Small intestine (tissue), 7 donors: ENCODE data around the gene SIGLEC5. TPM values are rescaled to one million over a fixed set of nuclear protein-coding genes. Genes with fewer than 3 reads are reported as not detected.

ENCODE experiments used
- DNase-seq, 2 donors: peaks; one replicate each; pipeline versions ENCODE4 v3.0.0 to v3.0.0-alpha.2; 2013
- FAIRE-seq: peaks from 2 replicates; lab custom pipeline; 2012; peaks lifted over from hg19 to GRCh38; lab: Jason Lieb, UNC
- H3K27ac ChIP-seq, 3 donors: one replicate each; pipeline ENCODE4 v1.5.1; 2013; ENCODE audit warnings: low read length in 2 of 3, mild to moderate bottlenecking in 2 of 3, control low read depth in 1 of 3, inconsistent platforms in 1 of 3, low read depth in 1 of 3, moderate library complexity in 1 of 3
- H3K27me3 ChIP-seq, 3 donors: one replicate each; pipeline ENCODE4 v1.6.1; 2013; ENCODE audit warnings: low read length in 3 of 3, inconsistent platforms in 1 of 3; ENCODE audit not compliant: control insufficient read depth in 3 of 3, insufficient read depth in 3 of 3
- H3K36me3 ChIP-seq, 3 donors: one replicate each; pipeline ENCODE4 v1.6.1; 2013; ENCODE audit warnings: low read length in 3 of 3, inconsistent platforms in 1 of 3, low read depth in 1 of 3, mild to moderate bottlenecking in 1 of 3, moderate library complexity in 1 of 3; ENCODE audit not compliant: control insufficient read depth in 3 of 3, insufficient read depth in 2 of 3
- H3K4me1 ChIP-seq, 3 donors: one replicate each; pipeline ENCODE4 v1.6.1; 2013; ENCODE audit warnings: low read length in 2 of 3, inconsistent platforms in 1 of 3, low read depth in 1 of 3, mild to moderate bottlenecking in 1 of 3, moderate library complexity in 1 of 3; ENCODE audit not compliant: control insufficient read depth in 3 of 3, insufficient read depth in 2 of 3
- H3K4me3 ChIP-seq, 3 donors: one replicate each; pipeline ENCODE4 v1.5.1; 2013; ENCODE audit warnings: low read length in 3 of 3, control low read depth in 1 of 3, inconsistent platforms in 1 of 3, low read depth in 1 of 3, mild to moderate bottlenecking in 1 of 3, moderate library complexity in 1 of 3
- H3K9me3 ChIP-seq, 2 donors: one replicate each; pipeline ENCODE4 v1.6.1; 2013; ENCODE audit warnings: low read depth in 1 of 2, low read length in 1 of 2; ENCODE audit not compliant: control insufficient read depth in 2 of 2, insufficient read depth in 1 of 2
- WGBS, 3 donors: extraction: QIAGEN DNeasy Blood & Tissue Kit; methylation state at CpG; one replicate each; pipeline ENCODE4 v1.1.7; 2013; 5-methylcytosine and 5-hydroxymethylcytosine counted together
- polyA plus RNA-seq, 4 donors: library from polyadenylated mRNA; stranded (reverse) in 3 of 4; unstranded in 1 of 4; fragments of 200-250 nt in 3 of 4; fragments of 120-200 nt in 1 of 4; gene quantifications; one replicate each; pipeline versions ENCODE4 v1.2.1 to v1.2.3, GENCODE V29; 2013
- donor health status: healthy with polysubstance abuse.
- donor health status: control.
- donor health status: control.
- donor health status: Bipolar disorder and iron deficiency.
- donor health status: healthy.

SIGLEC5 gene
- polyA plus RNA-seq, 4 donors = 0.06 TPM; not detected in 3

- FAIRE-seq = no peak
Measured at GRCh38 chr19:51571599-51571998, 58.6 kb downstream of the SIGLEC5 start.

GRCh38 chr19:51570962-51571575 lies 59.1 kb downstream of the SIGLEC5 start, which contains the start of gene ZNF175:
TSS of gene ZNF175 (plus strand) at chr19:51571283. CDS start at chr19:51573330, 2,047 bp downstream.
- H3K4me3 ChIP-seq = peak within 1 kb of the TSS; percentile 67 to 85 (median 70)
- peaks cover 0 to 7% (median 6%) of the 10 kb centered on the region in 3 donors for H3K36me3 ChIP-seq
- peaks cover 0 to 2% (median 0%) of the 10 kb centered on the region in 3 donors for H3K27me3 ChIP-seq
- no peaks in the 10 kb centered on the region for H3K9me3 ChIP-seq
- DNase-seq = peak; percentile 98 to 99
- FAIRE-seq = peak; percentile 94
- peak within 1 kb of the TSS in 1 of 3 donors; percentile 53 for H3K27ac ChIP-seq
- 0 to 1% (median 0%) methylated on average over 30 of the region's 30 CpGs for WGBS, 3 donors
- peaks cover 0 to 9% (median 7%) of the 10 kb centered on the region in 3 donors for H3K4me1 ChIP-seq

More at GRCh38 chr19:51571599-51571998, 58.6 kb downstream of the SIGLEC5 start:
- DNase-seq = no peak
- 6 to 16% (median 9%) methylated on average over 8 of the region's 8 CpGs for WGBS, 3 donors
- Histone ChIP-seq H3K27me3 (peaks cover 0 to 2% (median 0%) of the 10 kb centered on the region in 3 donors), H3K4me3 (peak overlapping the region; percentile 67 to 85 (median 70)), H3K4me1 (peaks cover 0 to 9% (median 7%) of the 10 kb centered on the region in 3 donors), H3K9me3 (no peaks in the 10 kb centered on the region), H3K27ac (no peak overlapping the region), H3K36me3 (peaks cover 0 to 9% (median 7%) of the 10 kb centered on the region in 3 donors)

DNA sequence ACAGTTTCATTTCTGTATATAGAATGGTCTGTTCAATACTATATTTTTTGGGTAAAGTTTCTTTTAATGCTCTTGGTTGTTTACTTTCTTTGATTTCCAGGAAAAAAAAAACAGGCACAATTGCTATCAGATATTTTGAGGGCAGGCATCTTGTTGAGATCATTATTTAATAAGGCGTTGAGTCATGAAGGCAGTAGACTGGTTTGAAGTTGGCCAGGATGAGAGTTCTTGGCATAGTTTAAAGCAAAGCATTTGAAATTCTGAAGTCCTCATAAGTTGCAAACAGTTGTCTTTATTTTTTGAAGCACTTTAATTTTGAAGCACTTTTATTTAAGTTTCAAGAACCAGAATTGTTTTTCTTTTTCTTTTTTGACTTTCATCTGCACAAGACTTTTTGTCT lies 61.7 kb downstream of the SIGLEC5 start:
- no peaks in the 10 kb centered on the region for H3K9me3 ChIP-seq
- no peak for DNase-seq
- 87 to 89% (median 88%) methylated on average over 1 of the region's 1 CpG for WGBS, 3 donors
- H3K4me3 ChIP-seq = no peak overlapping the region
- H3K27ac ChIP-seq = no peak overlapping the region
- FAIRE-seq = no peak
- peaks cover 0 to 9% (median 7%) of the 10 kb centered on the region in 3 donors for H3K4me1 ChIP-seq
- H3K36me3 ChIP-seq = peaks cover 0 to 4% (median 3%) of the 10 kb centered on the region in 3 donors
- H3K27me3 ChIP-seq = peaks cover 0 to 9% (median 8%) of the 10 kb centered on the region in 3 donors

DNA sequence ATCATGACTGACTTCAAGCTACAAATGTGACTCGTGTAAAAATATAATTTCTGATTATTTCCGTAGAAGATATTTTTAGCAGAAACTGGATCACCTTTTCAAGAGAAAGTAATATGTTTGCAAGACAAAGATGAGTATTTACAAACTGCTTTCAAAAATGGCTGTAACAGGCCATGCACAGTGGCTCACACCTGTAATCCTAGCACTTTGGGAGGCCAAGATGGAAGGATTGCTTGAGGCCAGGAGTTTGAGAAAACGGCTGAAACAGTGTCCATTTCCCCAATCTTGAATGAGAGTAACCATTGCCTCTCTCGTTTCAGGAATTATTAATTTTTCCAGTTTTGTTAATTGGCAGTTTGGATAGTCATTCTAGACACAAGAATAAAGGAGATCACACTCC lies 62.6 kb downstream of the SIGLEC5 start:
- Histone ChIP-seq H3K9me3 (no peaks in the 10 kb centered on the region), H3K4me3 (no peak overlapping the region), H3K27me3 (peaks cover 0 to 9% (median 8%) of the 10 kb centered on the region in 3 donors), H3K36me3 (no peaks in the 10 kb centered on the region), H3K27ac (no peak overlapping the region), H3K4me1 (peaks cover 0 to 9% (median 7%) of the 10 kb centered on the region in 3 donors)
- DNase-seq = no peak
- whole genome bisulfite sequencing, 3 donors = 73 to 83% (median 77%) methylated on average over 4 of the region's 4 CpGs
- FAIRE-seq = no peak

DNA sequence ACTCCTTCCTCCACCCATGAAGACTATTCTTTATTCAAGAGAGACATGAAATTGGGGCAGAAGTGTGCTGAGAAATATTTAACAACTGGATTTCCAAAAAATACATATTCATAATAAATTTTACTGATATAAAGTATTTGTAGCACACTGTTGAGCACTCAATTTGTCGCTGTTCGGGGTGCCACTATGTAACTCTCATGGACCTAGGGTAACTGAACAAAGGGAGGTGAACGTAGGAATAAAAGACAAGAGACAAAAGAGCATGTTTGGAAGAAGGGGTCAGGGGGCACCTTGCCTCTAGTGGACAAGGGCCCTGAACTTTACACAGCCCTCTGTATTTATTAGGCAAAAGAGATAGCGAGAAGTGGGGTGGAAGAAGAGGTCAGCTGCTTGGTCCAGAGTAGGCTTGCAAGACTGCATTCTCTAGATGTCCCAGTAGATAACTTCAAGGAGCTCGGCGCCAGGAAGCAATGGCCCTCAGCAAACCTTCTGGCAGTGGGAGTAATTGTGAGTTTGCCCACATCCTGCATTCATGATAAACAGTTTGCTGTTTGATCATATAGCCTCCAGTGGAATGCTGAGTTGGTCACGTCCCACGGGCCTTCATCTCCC lies 63.6 kb downstream of the SIGLEC5 start:
- no peak for FAIRE-seq
- 60 to 69% (median 61%) methylated on average over 8 of the region's 8 CpGs for WGBS, 3 donors

DNA sequence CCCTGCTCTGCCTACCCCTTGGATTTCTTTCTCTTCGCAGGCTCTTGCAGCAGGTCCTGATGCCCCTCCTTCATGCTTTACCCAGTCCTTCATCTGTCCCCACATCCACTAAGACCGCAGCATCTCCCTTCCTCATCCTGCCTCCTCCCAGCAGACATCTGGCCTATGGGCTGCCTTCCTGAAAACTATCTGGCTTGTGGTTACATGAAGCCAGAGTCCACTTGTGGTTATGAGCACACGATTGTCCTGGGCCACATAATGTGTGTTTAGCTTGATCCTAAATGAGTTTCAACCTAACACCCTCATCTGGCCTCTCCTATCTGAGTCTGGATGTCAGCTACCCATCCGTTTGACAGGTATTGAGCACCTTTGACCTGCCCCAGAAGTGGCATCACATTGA lies 64.6 kb downstream of the SIGLEC5 start:
- Histone ChIP-seq H3K27me3 (peaks cover 0 to 13% (median 9%) of the 10 kb centered on the region in 3 donors), H3K27ac (no peak overlapping the region), H3K9me3 (no peaks in the 10 kb centered on the region), H3K4me3 (no peak overlapping the region), H3K4me1 (no peaks in the 10 kb centered on the region), H3K36me3 (no peaks in the 10 kb centered on the region)
- DNase-seq = no peak
- 56 to 61% (median 60%) methylated on average over 4 of the region's 4 CpGs for WGBS, 3 donors
- FAIRE-seq = no peak

More for the DNA sequence above, 63.6 kb downstream of the SIGLEC5 start:
- Histone ChIP-seq H3K36me3 (no peaks in the 10 kb centered on the region), H3K27me3 (peaks cover 0 to 10% (median 9%) of the 10 kb centered on the region in 3 donors), H3K27ac (no peak overlapping the region), H3K4me3 (no peak overlapping the region), H3K4me1 (peaks cover 0 to under 1% (median 0%) of the 10 kb centered on the region in 3 donors), H3K9me3 (no peaks in the 10 kb centered on the region)
- DNase-seq = no peak

DNA sequence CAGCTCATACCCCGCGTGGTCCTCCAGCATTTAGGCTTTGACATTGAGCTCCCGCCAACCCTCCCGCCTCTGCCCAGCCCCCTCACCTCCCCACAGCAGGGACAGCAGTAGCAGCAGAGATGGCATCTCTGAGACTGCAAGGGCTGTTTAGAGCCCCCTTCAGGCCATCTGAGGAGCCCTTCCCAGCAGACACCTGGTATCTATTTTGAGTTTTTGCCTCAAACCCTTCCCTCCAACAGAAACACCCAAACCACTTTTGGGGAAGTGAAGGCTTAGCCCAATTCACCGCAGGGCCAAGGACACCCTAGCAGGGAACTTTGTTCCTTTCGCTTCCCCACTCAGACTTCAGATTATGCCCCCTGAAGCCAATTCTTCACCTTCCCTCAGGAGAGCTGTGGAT lies 65.4 kb downstream of the SIGLEC5 start:
- WGBS, 3 donors = 37 to 47% (median 41%) methylated on average over 6 of the region's 6 CpGs
- Histone ChIP-seq H3K9me3 (no peaks in the 10 kb centered on the region), H3K27me3 (peaks cover 0 to 18% (median 9%) of the 10 kb centered on the region in 3 donors), H3K4me1 (no peaks in the 10 kb centered on the region), H3K27ac (no peak overlapping the region), H3K36me3 (no peaks in the 10 kb centered on the region), H3K4me3 (no peak overlapping the region)
- no peak for DNase-seq
- no peak for FAIRE-seq
